ENCODE results near the gene SCARB1. TPM values are rescaled to one million over a fixed set of nuclear protein-coding genes. Genes with fewer than 3 reads are reported as not detected.

SCARB1 gene
- total RNA-seq, 1 donor from 2014 or later: 25.1 TPM

DNA sequence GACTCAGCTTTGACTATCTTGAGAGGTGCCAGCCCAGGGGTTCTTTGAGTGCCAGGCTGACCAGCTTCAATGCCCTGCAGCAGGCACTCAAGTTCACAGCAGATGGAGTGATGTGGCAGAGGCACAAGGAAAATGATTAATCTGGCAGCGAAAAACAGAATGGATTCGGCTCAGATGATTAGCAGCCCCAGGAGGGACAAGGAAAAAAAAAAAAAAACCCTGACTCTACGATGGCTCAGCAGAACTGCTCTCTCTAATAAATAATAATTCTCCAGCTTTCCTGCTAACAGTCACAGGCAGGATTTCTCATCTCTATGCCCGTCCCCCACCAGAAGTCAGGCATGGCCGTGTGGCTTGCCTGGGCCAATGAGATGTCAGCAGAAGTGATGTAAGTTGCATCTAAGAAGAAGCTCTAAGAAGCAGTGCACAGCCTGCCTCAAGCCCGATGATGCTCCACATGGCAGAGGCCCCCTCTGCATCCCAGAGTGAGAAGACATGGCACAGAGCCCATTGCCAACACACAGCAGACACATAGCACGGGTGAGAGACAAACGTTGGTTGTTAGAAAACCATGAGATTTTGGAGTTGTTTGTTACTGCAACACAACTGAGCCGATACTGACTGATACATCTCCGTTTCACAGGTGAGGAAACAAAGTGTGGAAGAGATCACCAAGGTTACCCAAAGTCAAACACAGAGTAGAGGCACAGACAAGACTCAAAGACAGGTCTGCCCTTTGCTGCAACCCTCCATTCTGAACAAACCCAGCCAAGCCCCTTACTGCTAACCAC is 111.0 kb downstream of the SCARB1 start:
- DNase-seq: no peak
- peaks cover 19% of the 10 kb centered on the region for H3K27me3 Mint-ChIP-seq (ENCODE audit: unreplicated experiment)
- H3K9me3 Mint-ChIP-seq (ENCODE audit: unreplicated experiment): peaks cover 27% of the 10 kb centered on the region
- peaks cover 42% of the 10 kb centered on the region for H3K4me1 Mint-ChIP-seq (ENCODE audit: low read depth, unreplicated experiment)
- TF ChIP-seq, protein P1, sequence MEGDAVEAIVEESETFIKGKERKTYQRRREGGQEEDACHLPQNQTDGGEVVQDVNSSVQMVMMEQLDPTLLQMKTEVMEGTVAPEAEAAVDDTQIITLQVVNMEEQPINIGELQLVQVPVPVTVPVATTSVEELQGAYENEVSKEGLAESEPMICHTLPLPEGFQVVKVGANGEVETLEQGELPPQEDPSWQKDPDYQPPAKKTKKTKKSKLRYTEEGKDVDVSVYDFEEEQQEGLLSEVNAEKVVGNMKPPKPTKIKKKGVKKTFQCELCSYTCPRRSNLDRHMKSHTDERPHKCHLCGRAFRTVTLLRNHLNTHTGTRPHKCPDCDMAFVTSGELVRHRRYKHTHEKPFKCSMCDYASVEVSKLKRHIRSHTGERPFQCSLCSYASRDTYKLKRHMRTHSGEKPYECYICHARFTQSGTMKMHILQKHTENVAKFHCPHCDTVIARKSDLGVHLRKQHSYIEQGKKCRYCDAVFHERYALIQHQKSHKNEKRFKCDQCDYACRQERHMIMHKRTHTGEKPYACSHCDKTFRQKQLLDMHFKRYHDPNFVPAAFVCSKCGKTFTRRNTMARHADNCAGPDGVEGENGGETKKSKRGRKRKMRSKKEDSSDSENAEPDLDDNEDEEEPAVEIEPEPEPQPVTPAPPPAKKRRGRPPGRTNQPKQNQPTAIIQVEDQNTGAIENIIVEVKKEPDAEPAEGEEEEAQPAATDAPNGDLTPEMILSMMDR (IDR thresholded peaks at IDR 0.05; ENCODE audit: partially characterized antibody, unreplicated experiment): no peak
- H3K27ac Mint-ChIP-seq (ENCODE audit: unreplicated experiment): peak overlapping the region; percentile 57
- peak overlapping the region; percentile 6 for H3K4me3 Mint-ChIP-seq (ENCODE audit: unreplicated experiment)
- H3K36me3 Mint-ChIP-seq (ENCODE audit: unreplicated experiment): peaks cover 8% of the 10 kb centered on the region

DNA sequence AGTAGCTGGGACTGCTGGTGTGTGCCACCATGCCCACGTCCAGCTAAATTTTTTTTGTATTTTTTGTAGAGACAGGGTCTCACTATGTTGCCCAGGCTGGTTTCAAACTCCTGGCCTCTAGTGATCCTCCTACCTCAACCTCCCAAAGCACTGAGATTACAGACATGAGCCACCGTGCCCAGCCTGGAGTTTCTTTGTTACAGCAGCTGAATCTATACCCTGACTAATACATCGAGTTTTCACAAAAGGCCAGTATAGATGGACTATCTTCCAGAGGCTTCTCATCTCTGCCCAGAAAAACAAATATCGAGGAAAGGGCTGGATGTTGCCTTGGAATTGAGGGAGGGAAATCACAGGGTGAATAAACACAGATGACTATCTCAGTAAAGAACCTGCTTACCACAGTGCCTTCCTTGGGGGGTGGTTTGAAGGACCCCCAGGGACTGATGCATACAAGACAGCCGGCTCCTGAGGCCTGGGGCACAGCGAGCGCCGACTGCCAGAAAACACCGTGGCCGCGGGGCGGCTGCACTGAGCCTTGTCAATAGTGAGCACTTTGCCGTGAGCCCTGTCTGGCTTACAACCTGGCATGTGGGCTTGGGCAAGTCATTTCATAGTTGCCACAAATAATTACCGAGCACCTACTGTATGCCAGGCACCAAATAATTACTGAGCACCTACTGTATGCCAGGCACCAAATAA is 111.9 kb downstream of the SCARB1 start:
- peaks cover 17% of the 10 kb centered on the region for H3K27me3 Mint-ChIP-seq (ENCODE audit: unreplicated experiment)
- H3K4me3 Mint-ChIP-seq (ENCODE audit: unreplicated experiment): no peak overlapping the region
- peaks cover 5% of the 10 kb centered on the region for H3K36me3 Mint-ChIP-seq (ENCODE audit: unreplicated experiment)
- no peak for DNase-seq
- H3K9me3 Mint-ChIP-seq (ENCODE audit: unreplicated experiment): peaks cover 21% of the 10 kb centered on the region
- TF ChIP-seq, protein P1 (IDR thresholded peaks at IDR 0.05; ENCODE audit: partially characterized antibody, unreplicated experiment): no peak
- H3K27ac Mint-ChIP-seq (ENCODE audit: unreplicated experiment): no peak overlapping the region
- peaks cover 42% of the 10 kb centered on the region for H3K4me1 Mint-ChIP-seq (ENCODE audit: low read depth, unreplicated experiment)

DNA sequence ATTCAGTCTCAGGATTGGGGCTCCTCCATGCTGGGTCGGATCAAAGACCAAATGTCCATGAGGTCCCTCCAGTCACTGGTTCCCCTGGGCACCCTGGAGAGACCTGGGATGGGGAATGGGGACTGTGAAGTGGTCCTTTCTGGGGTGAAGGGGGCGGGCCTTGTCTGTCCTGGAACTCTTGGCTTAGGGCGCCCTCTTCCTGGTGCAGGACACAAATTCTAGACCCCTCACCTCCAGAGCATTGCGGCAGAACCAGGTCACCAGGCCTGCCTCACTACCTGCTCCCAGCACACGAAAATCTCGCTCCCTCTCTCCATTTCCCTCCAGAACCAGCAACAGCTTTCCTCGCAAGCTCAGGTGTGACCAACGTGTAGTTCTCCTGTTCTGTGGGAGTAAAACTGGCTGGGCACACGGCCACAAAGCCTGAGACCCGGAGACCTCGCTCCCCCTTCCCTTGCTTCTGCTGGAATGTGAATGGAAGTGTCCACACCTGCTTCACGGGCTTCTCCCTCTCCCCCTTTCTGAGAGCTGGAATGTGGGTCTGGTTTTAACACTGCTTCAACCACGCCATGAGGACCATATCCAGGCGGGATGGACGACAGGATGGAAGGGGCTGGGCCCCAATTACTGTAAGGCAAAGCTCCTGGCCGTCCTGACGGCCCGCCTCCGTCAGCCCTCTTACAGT is 112.7 kb downstream of the SCARB1 start:
- H3K9me3 Mint-ChIP-seq (ENCODE audit: unreplicated experiment): peaks cover 17% of the 10 kb centered on the region
- no peak overlapping the region for H3K4me3 Mint-ChIP-seq (ENCODE audit: unreplicated experiment)
- peak overlapping the region; percentile 20 for H3K27ac Mint-ChIP-seq (ENCODE audit: unreplicated experiment)
- no peaks in the 10 kb centered on the region for H3K36me3 Mint-ChIP-seq (ENCODE audit: unreplicated experiment)
- no peak for DNase-seq
- H3K27me3 Mint-ChIP-seq (ENCODE audit: unreplicated experiment): peaks cover 24% of the 10 kb centered on the region
- TF ChIP-seq, protein P1 (IDR thresholded peaks at IDR 0.05; ENCODE audit: partially characterized antibody, unreplicated experiment): no peak
- peaks cover 44% of the 10 kb centered on the region for H3K4me1 Mint-ChIP-seq (ENCODE audit: low read depth, unreplicated experiment)

DNA sequence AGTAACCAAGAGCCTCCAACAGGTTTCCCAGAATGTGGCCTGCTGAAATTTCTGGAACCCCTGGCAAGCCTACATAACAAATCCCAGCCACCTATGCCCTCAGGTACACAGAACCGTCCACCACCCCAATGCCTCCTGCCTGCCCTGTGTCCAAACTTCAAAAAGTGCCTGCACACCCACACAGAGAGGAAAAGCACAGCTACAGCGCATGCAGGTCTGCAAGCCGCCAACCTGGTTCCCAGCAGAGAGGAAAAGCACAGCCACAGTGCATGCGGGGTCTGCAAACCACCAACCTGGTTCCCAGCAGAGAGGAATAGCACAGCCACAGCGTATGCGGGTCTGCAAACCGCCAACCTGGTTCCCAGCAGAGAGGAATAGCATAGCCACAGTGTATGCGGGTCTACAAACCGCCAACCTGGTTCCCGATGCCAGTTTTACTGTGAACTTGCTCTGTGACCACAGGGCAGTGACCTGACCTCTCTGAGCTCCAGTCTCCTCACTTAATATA is 113.5 kb downstream of the SCARB1 start:
- H3K4me1 Mint-ChIP-seq (ENCODE audit: low read depth, unreplicated experiment): peaks cover 42% of the 10 kb centered on the region
- no peak overlapping the region for H3K4me3 Mint-ChIP-seq (ENCODE audit: unreplicated experiment)
- H3K27me3 Mint-ChIP-seq (ENCODE audit: unreplicated experiment): peaks cover 23% of the 10 kb centered on the region
- peaks cover 11% of the 10 kb centered on the region for H3K9me3 Mint-ChIP-seq (ENCODE audit: unreplicated experiment)
- DNase-seq: no peak
- no peaks in the 10 kb centered on the region for H3K36me3 Mint-ChIP-seq (ENCODE audit: unreplicated experiment)
- H3K27ac Mint-ChIP-seq (ENCODE audit: unreplicated experiment): no peak overlapping the region
- TF ChIP-seq, protein P1 (IDR thresholded peaks at IDR 0.05; ENCODE audit: partially characterized antibody, unreplicated experiment): no peak
